HEK293 (cell line): ENCODE data around the gene DAGLB.

Experiments
- GLIS1 ChIP-seq: fragments of 450-650 bp; formaldehyde crosslinking; IDR thresholded peaks from 2 replicates; pipeline ENCODE4 v1.5.1; 2016; ENCODE audit warnings: missing biosample characterization, missing genetic modification characterization
- HOXD13 ChIP-seq: sonication (generic); formaldehyde crosslinking; IDR thresholded peaks from 2 replicates; pipeline ENCODE4 v1.8.0; 2022; ENCODE audit warnings: missing genetic modification reagents, borderline replicate concordance
- KLF9 ChIP-seq: fragments of 450-650 bp; formaldehyde crosslinking; IDR thresholded peaks from 2 replicates; pipeline ENCODE4 v1.5.1; 2016; ENCODE audit warnings: missing biosample characterization, missing genetic modification characterization, low read depth
- MYNN ChIP-seq: fragments of 450-650 bp; formaldehyde crosslinking; IDR thresholded peaks from 2 replicates; pipeline ENCODE4 v1.5.1; 2016; ENCODE audit warnings: missing biosample characterization, missing genetic modification characterization, borderline replicate concordance
- PRDM10 ChIP-seq: fragments of 450-650 bp; formaldehyde crosslinking; IDR thresholded peaks from 2 replicates; pipeline ENCODE4 v1.5.1; 2016; ENCODE audit warnings: missing biosample characterization, missing genetic modification characterization
- ZBTB20 ChIP-seq: fragments of 450-650 bp; formaldehyde crosslinking; IDR thresholded peaks from 2 replicates; pipeline ENCODE4 v1.5.1; 2016; ENCODE audit warnings: missing biosample characterization, missing genetic modification characterization
- ZBTB8A ChIP-seq: fragments of 450-650 bp; formaldehyde crosslinking; IDR thresholded peaks from 2 replicates; pipeline ENCODE4 v1.5.1; 2016; ENCODE audit warnings: missing biosample characterization, missing genetic modification characterization
- ZNF146 ChIP-seq: fragments of 450-650 bp; formaldehyde crosslinking; IDR thresholded peaks from 2 replicates; pipeline ENCODE4 v1.5.1; 2016; ENCODE audit warnings: missing biosample characterization, missing genetic modification characterization
- ZNF785 ChIP-seq: fragments of 450-650 bp; formaldehyde crosslinking; IDR thresholded peaks from 2 replicates; pipeline ENCODE4 v1.5.1; 2016; ENCODE audit warnings: missing biosample characterization, missing genetic modification characterization
- TF ChIP-seq, protein P1 (sequence below): fragments of 450-650 bp; formaldehyde crosslinking; IDR thresholded peaks from 2 replicates; pipeline ENCODE4 v1.5.1; 2016; ENCODE audit warnings: missing biosample characterization, missing genetic modification characterization
- TF ChIP-seq, protein P2 (sequence below): fragments of 450-650 bp; formaldehyde crosslinking; IDR thresholded peaks from 2 replicates; pipeline ENCODE4 v1.5.1; 2017; ENCODE audit warnings: missing biosample characterization, mild to moderate bottlenecking, missing genetic modification characterization, moderate library complexity
- TF ChIP-seq, protein P3 (sequence below): sonication (generic); formaldehyde crosslinking; IDR thresholded peaks from 2 replicates; pipeline ENCODE4 v1.8.1; 2022; ENCODE audit warnings: mild to moderate bottlenecking, moderate library complexity, missing genetic modification reagents
- TF ChIP-seq, protein P4 (sequence below): fragments of 450-650 bp; formaldehyde crosslinking; IDR thresholded peaks from 2 replicates; pipeline ENCODE4 v1.5.1; 2016; ENCODE audit warnings: missing biosample characterization, missing genetic modification characterization

GRCh38 chr7:6443372-6443941, 4.3 kb downstream of the DAGLB start:
- TF ChIP-seq HOXD13 (CRISPR knock-in tag) = no peak
- TF ChIP-seq, protein P1, sequence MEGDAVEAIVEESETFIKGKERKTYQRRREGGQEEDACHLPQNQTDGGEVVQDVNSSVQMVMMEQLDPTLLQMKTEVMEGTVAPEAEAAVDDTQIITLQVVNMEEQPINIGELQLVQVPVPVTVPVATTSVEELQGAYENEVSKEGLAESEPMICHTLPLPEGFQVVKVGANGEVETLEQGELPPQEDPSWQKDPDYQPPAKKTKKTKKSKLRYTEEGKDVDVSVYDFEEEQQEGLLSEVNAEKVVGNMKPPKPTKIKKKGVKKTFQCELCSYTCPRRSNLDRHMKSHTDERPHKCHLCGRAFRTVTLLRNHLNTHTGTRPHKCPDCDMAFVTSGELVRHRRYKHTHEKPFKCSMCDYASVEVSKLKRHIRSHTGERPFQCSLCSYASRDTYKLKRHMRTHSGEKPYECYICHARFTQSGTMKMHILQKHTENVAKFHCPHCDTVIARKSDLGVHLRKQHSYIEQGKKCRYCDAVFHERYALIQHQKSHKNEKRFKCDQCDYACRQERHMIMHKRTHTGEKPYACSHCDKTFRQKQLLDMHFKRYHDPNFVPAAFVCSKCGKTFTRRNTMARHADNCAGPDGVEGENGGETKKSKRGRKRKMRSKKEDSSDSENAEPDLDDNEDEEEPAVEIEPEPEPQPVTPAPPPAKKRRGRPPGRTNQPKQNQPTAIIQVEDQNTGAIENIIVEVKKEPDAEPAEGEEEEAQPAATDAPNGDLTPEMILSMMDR (tag by site-specific recombination) = no peak
- no peak for TF ChIP-seq ZBTB20 (tag by site-specific recombination)
- TF ChIP-seq ZNF146 = no peak
- no peak for TF ChIP-seq KLF9 (tag by site-specific recombination)
- no peak for TF ChIP-seq GLIS1 (tag by site-specific recombination)
- TF ChIP-seq, protein P2, sequence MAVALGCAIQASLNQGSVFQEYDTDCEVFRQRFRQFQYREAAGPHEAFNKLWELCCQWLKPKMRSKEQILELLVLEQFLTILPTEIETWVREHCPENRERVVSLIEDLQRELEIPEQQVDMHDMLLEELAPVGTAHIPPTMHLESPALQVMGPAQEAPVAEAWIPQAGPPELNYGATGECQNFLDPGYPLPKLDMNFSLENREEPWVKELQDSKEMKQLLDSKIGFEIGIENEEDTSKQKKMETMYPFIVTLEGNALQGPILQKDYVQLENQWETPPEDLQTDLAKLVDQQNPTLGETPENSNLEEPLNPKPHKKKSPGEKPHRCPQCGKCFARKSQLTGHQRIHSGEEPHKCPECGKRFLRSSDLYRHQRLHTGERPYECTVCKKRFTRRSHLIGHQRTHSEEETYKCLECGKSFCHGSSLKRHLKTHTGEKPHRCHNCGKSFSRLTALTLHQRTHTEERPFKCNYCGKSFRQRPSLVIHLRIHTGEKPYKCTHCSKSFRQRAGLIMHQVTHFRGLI = no peak
- no peak for TF ChIP-seq ZBTB8A (tag by site-specific recombination)
- TF ChIP-seq MYNN (tag by site-specific recombination) = no peak
- TF ChIP-seq ZNF785 (tag by site-specific recombination) = no peak
- TF ChIP-seq PRDM10 (tag by site-specific recombination) = no peak
- TF ChIP-seq, protein P3, sequence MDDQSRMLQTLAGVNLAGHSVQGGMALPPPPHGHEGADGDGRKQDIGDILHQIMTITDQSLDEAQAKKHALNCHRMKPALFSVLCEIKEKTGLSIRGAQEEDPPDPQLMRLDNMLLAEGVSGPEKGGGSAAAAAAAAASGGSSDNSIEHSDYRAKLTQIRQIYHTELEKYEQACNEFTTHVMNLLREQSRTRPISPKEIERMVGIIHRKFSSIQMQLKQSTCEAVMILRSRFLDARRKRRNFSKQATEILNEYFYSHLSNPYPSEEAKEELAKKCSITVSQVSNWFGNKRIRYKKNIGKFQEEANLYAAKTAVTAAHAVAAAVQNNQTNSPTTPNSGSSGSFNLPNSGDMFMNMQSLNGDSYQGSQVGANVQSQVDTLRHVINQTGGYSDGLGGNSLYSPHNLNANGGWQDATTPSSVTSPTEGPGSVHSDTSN (CRISPR knock-in tag) = no peak
- TF ChIP-seq, protein P4, sequence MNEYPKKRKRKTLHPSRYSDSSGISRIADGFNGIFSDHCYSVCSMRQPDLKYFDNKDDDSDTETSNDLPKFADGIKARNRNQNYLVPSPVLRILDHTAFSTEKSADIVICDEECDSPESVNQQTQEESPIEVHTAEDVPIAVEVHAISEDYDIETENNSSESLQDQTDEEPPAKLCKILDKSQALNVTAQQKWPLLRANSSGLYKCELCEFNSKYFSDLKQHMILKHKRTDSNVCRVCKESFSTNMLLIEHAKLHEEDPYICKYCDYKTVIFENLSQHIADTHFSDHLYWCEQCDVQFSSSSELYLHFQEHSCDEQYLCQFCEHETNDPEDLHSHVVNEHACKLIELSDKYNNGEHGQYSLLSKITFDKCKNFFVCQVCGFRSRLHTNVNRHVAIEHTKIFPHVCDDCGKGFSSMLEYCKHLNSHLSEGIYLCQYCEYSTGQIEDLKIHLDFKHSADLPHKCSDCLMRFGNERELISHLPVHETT (tag by site-specific recombination) = no peak
